ENCODE data around the gene IRF6.

IRF6 gene

GRCh38 chr1:209748620-209749019, 57.3 kb downstream of the IRF6 start:
- Histone ChIP-seq H3K9me3 (ENCODE audit: control insufficient read depth, low read length) (no peaks in the 10 kb centered on the region), H3K27me3 (ENCODE audit: control insufficient read depth, insufficient read depth, low read length) (no peaks in the 10 kb centered on the region), H3K4me1 (ENCODE audit: control insufficient read depth, insufficient read depth, low read length) (peaks cover 13% of the 10 kb centered on the region)

GRCh38 chr1:209747580-209748262, 58.2 kb downstream of the IRF6 start:
- Histone ChIP-seq H3K9ac (ENCODE audit: low read length) (peak overlapping the region; percentile 31), H3K4me1 (ENCODE audit: control insufficient read depth, insufficient read depth, low read length) (peaks cover 13% of the 10 kb centered on the region), H3K9me3 (ENCODE audit: control insufficient read depth, low read length) (no peaks in the 10 kb centered on the region), H3K36me3 (ENCODE audit: control insufficient read depth, insufficient read depth, low read length) (no peaks in the 10 kb centered on the region), H3K27me3 (ENCODE audit: control insufficient read depth, insufficient read depth, low read length) (no peaks in the 10 kb centered on the region), H3K4me3 (ENCODE audit: low read length) (peak overlapping the region; percentile 22)

More at GRCh38 chr1:209748620-209749019, 57.3 kb downstream of the IRF6 start:
- Histone ChIP-seq H3K9ac (ENCODE audit: low read length) (no peak overlapping the region), H3K4me3 (ENCODE audit: low read length) (no peak overlapping the region), H3K36me3 (ENCODE audit: control insufficient read depth, insufficient read depth, low read length) (no peaks in the 10 kb centered on the region)

GRCh38 chr1:209746451-209747165, 59.3 kb downstream of the IRF6 start:
- Histone ChIP-seq H3K9me3 (ENCODE audit: control insufficient read depth, low read length) (no peaks in the 10 kb centered on the region), H3K9ac (ENCODE audit: low read length) (no peak overlapping the region), H3K27me3 (ENCODE audit: control insufficient read depth, insufficient read depth, low read length) (no peaks in the 10 kb centered on the region), H3K4me3 (ENCODE audit: low read length) (no peak overlapping the region), H3K36me3 (ENCODE audit: control insufficient read depth, insufficient read depth, low read length) (no peaks in the 10 kb centered on the region), H3K4me1 (ENCODE audit: control insufficient read depth, insufficient read depth, low read length) (peaks cover 13% of the 10 kb centered on the region)

- Histone ChIP-seq H3K9ac (ENCODE audit: low read length) (no peak overlapping the region), H3K9me3 (ENCODE audit: control insufficient read depth, low read length) (no peaks in the 10 kb centered on the region), H3K27me3 (ENCODE audit: control insufficient read depth, insufficient read depth, low read length) (no peaks in the 10 kb centered on the region), H3K36me3 (ENCODE audit: control insufficient read depth, insufficient read depth, low read length) (no peaks in the 10 kb centered on the region), H3K4me1 (ENCODE audit: control insufficient read depth, insufficient read depth, low read length) (peaks cover 11% of the 10 kb centered on the region), H3K4me3 (ENCODE audit: low read length) (no peak overlapping the region)
These were observed 62.8 kb downstream of the IRF6 start for GRCh38 chr1:209743145-209743482.

GRCh38 chr1:209742409-209743144, 63.4 kb downstream of the IRF6 start:
- Histone ChIP-seq H3K27me3 (ENCODE audit: control insufficient read depth, insufficient read depth, low read length) (no peaks in the 10 kb centered on the region), H3K4me3 (ENCODE audit: low read length) (no peak overlapping the region), H3K9ac (ENCODE audit: low read length) (no peak overlapping the region), H3K9me3 (ENCODE audit: control insufficient read depth, low read length) (no peaks in the 10 kb centered on the region), H3K4me1 (ENCODE audit: control insufficient read depth, insufficient read depth, low read length) (peaks cover 8% of the 10 kb centered on the region), H3K36me3 (ENCODE audit: control insufficient read depth, insufficient read depth, low read length) (no peaks in the 10 kb centered on the region)

- H3K36me3 ChIP-seq (ENCODE audit: control insufficient read depth, insufficient read depth, low read length), result no peaks in the 10 kb centered on the region
- no peaks in the 10 kb centered on the region for H3K27me3 ChIP-seq (ENCODE audit: control insufficient read depth, insufficient read depth, low read length)
- no peaks in the 10 kb centered on the region for H3K9me3 ChIP-seq (ENCODE audit: control insufficient read depth, low read length)
- no peak overlapping the region for H3K9ac ChIP-seq (ENCODE audit: low read length)
- no peak overlapping the region for H3K4me3 ChIP-seq (ENCODE audit: low read length)
- peaks cover 1% of the 10 kb centered on the region for H3K4me1 ChIP-seq (ENCODE audit: control insufficient read depth, insufficient read depth, low read length)
These were observed 64.1 kb downstream of the IRF6 start for GRCh38 chr1:209741889-209742288.

- no peak overlapping the region for H3K4me3 ChIP-seq (ENCODE audit: low read length)
- H3K27me3 ChIP-seq (ENCODE audit: control insufficient read depth, insufficient read depth, low read length), result no peaks in the 10 kb centered on the region
These were observed 64.7 kb downstream of the IRF6 start for GRCh38 chr1:209741193-209741592.

GRCh38 chr1:209738270-209738669, 67.7 kb downstream of the IRF6 start:
- Histone ChIP-seq H3K4me1 (ENCODE audit: control insufficient read depth, insufficient read depth, low read length) (no peaks in the 10 kb centered on the region), H3K4me3 (ENCODE audit: low read length) (no peak overlapping the region), H3K27me3 (ENCODE audit: control insufficient read depth, insufficient read depth, low read length) (no peaks in the 10 kb centered on the region), H3K9ac (ENCODE audit: low read length) (no peak overlapping the region), H3K9me3 (ENCODE audit: control insufficient read depth, low read length) (no peaks in the 10 kb centered on the region), H3K36me3 (ENCODE audit: control insufficient read depth, insufficient read depth, low read length) (no peaks in the 10 kb centered on the region)

More at GRCh38 chr1:209741193-209741592, 64.7 kb downstream of the IRF6 start:
- H3K36me3 ChIP-seq (ENCODE audit: control insufficient read depth, insufficient read depth, low read length), result no peaks in the 10 kb centered on the region
- no peaks in the 10 kb centered on the region for H3K4me1 ChIP-seq (ENCODE audit: control insufficient read depth, insufficient read depth, low read length)
- no peaks in the 10 kb centered on the region for H3K9me3 ChIP-seq (ENCODE audit: control insufficient read depth, low read length)
- no peak overlapping the region for H3K9ac ChIP-seq (ENCODE audit: low read length)

- no peaks in the 10 kb centered on the region for H3K9me3 ChIP-seq (ENCODE audit: control insufficient read depth, low read length)
- no peaks in the 10 kb centered on the region for H3K4me1 ChIP-seq (ENCODE audit: control insufficient read depth, insufficient read depth, low read length)
- H3K9ac ChIP-seq (ENCODE audit: low read length), result no peak overlapping the region
- no peaks in the 10 kb centered on the region for H3K27me3 ChIP-seq (ENCODE audit: control insufficient read depth, insufficient read depth, low read length)
- no peak overlapping the region for H3K4me3 ChIP-seq (ENCODE audit: low read length)
- H3K36me3 ChIP-seq (ENCODE audit: control insufficient read depth, insufficient read depth, low read length), result no peaks in the 10 kb centered on the region
These were observed 68.8 kb downstream of the IRF6 start for GRCh38 chr1:209737118-209737505.

- Histone ChIP-seq H3K36me3 (ENCODE audit: control insufficient read depth, insufficient read depth, low read length) (no peaks in the 10 kb centered on the region), H3K4me1 (ENCODE audit: control insufficient read depth, insufficient read depth, low read length) (no peaks in the 10 kb centered on the region), H3K27me3 (ENCODE audit: control insufficient read depth, insufficient read depth, low read length) (no peaks in the 10 kb centered on the region), H3K9ac (ENCODE audit: low read length) (no peak overlapping the region), H3K9me3 (ENCODE audit: control insufficient read depth, low read length) (no peaks in the 10 kb centered on the region), H3K4me3 (ENCODE audit: low read length) (no peak overlapping the region)
These were observed 69.3 kb downstream of the IRF6 start for GRCh38 chr1:209736490-209737117.
